Activated effector memory CD4-positive, alpha-beta T cell treated with Interleukin-2 at 50 U/mL for 16 hours (primary cell): ENCODE data around the gene SCRN2.

ENCODE experiments used
- DNase-seq: peaks from one replicate; pipeline ENCODE4 v3.0.0-alpha.2; 2020

Gene SCRN2

GRCh38 chr17:47802341-47803022 lies 38.6 kb downstream of the SCRN2 start:
- peak; percentile 36 for DNase-seq

GRCh38 chr17:47801906-47802305 lies 39.2 kb downstream of the SCRN2 start:
- DNase-seq, result no peak

- no peak for DNase-seq
Observed at GRCh38 chr17:47801176-47801765, 39.8 kb downstream of the SCRN2 start.

GRCh38 chr17:47800686-47801085 lies 40.4 kb downstream of the SCRN2 start:
- DNase-seq, result no peak

- DNase-seq, result no peak
Observed at GRCh38 chr17:47797797-47798196, 43.3 kb downstream of the SCRN2 start.

- DNase-seq, result no peak
Observed at GRCh38 chr17:47792979-47793378, 48.1 kb downstream of the SCRN2 start.

GRCh38 chr17:47792457-47792856 lies 48.6 kb downstream of the SCRN2 start:
- DNase-seq, result no peak

- DNase-seq, result no peak
Observed at GRCh38 chr17:47791025-47791424, 50.0 kb downstream of the SCRN2 start.

- DNase-seq, result peak; percentile 27
Observed at GRCh38 chr17:47789611-47790561, 51.2 kb downstream of the SCRN2 start.
